Body of pancreas (tissue), 4 donors: ENCODE data around the gene TENM4. TPM values are rescaled to one million over a fixed set of nuclear protein-coding genes. Genes with fewer than 3 reads are reported as not detected.
"Not testable (repeated sequence)": the region's sequence is repeated elsewhere in the genome, so short reads cannot be mapped to it uniquely, and the experiment has no call there.

Experiments
- ATAC-seq: fragments of 150-250 bp; one replicate; pipeline ENCODE4 v1.9.1; 2016
- DNase-seq, 4 donors: peaks; one replicate each; pipeline ENCODE4 v3.0.0-alpha.2; 2019
- H3K27ac ChIP-seq, 4 donors: fragments of 200-600 bp; sonication (generic); 1 replicate in 3 of 4; 2 replicates in 1 of 4; pipeline versions ENCODE4 v1.5.1 to v1.6.1; 2016 to 2019; ENCODE audit warnings: mild to moderate bottlenecking in 1 of 4, mixed read lengths in 1 of 4, moderate library complexity in 1 of 4
- H3K27me3 ChIP-seq, 2 donors: fragments of 200-600 bp; sonication (generic); one replicate each; pipeline ENCODE4 v1.6.0; 2016; ENCODE audit warnings: mild to moderate bottlenecking in 1 of 2
- H3K36me3 ChIP-seq, 2 donors: fragments of 200-600 bp; sonication (generic); replicated peaks in 1 of 2; 2 replicates each; pipeline ENCODE4 v1.5.1; 2016; ENCODE audit warnings: low read depth in 2 of 2; ENCODE audit not compliant: insufficient read depth in 1 of 2
- H3K4me1 ChIP-seq: fragments of 200-600 bp; sonication (generic); one replicate; pipeline ENCODE4 v1.6.0; 2016
- H3K4me3 ChIP-seq, 2 donors: fragments of 200-600 bp; sonication (generic); 1 replicate in 1 of 2; 2 replicates in 1 of 2; pipeline ENCODE4 v1.5.1; 2016 to 2019
- H3K9me3 ChIP-seq, 3 donors: fragments of 200-600 bp; sonication (generic); 1 replicate in 2 of 3; 2 replicates in 1 of 3; pipeline ENCODE4 v1.5.1; 2016
- CTCF ChIP-seq, 7 experiments: fragments of 450-650 bp in 4 of 7; fragments of 200-600 bp in 3 of 7; sonication (generic) in 3 of 7; IDR thresholded peaks; one replicate each; pipeline ENCODE4 v1.5.1; 2016 to 2019; ENCODE audit warnings: antibody characterized with exemption in 7 of 7
- POLR2A ChIP-seq, 3 donors: fragments of 450-650 bp; IDR thresholded peaks; one replicate each; pipeline ENCODE4 v1.6.1; 2016; ENCODE audit warnings: antibody characterized with exemption in 3 of 3, mild to moderate bottlenecking in 2 of 3
- WGBS, 2 donors: methylation state at CpG; one replicate each; pipeline ENCODE4 v1.1.5; 2017; 5-methylcytosine and 5-hydroxymethylcytosine counted together
- intact Hi-C: fragments of 100-400 bp; cut with DNase I; formaldehyde crosslinking; loops from one replicate; pipeline ENCODE4 v1.15.1; 2023
- total RNA-seq, 2 donors: library from RNA; depleted of rRNA; stranded (reverse); fragments of >200 nt; gene quantifications; one replicate each; pipeline ENCODE4 v1.1.0, GENCODE V29; 2016

Gene TENM4
- total RNA-seq, 2 donors from 2014 or later = 0.78 to 6.6 TPM

DNA sequence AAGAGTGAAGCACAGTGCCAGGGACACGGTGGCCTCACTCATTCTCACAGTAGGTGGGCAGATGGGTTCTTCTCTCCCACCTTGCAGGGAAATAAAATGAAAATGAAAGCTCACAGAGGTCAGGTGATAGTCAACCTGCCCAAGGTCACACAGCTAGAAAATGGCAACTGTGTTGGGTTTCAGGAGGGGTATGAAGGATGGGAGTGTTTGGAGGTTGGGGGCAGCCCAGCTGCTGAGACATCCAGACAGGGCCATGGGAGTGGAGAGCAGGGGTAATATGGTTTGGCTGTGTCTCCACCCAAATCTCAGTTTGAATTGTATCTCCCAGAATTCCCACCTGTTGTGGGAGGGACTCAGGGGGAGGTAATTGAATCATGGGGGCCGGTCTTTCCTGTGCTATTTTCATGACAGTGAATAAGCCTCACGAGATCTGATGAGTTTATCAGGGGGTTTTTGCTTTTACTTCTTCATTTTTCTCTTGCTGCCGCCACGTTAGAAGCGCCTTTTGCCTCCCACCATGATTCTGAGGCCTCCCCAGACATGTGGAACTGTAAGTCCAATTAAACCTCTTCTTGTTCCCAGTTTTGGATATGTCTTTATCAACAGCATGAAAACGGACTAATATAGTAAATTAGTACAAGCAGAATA is 247.0 kb downstream of the TENM4 start:
- H3K27me3 ChIP-seq = no peaks in the 10 kb centered on the region
- intact Hi-C loops = no loop called here
- TF ChIP-seq POLR2A (IDR thresholded peaks at IDR 0.05) (no peak), CTCF (IDR thresholded peaks at IDR 0.05) (no peak)
- H3K4me3 ChIP-seq = no peak overlapping the region
- DNase-seq = no peak
- no peak for ATAC-seq
- H3K9me3 ChIP-seq = no peaks in the 10 kb centered on the region
- no peak overlapping the region for H3K27ac ChIP-seq
- 84 to 86% methylated on average over 7 of the region's 7 CpGs for WGBS, 2 donors
- no peaks in the 10 kb centered on the region for H3K36me3 ChIP-seq
- H3K4me1 ChIP-seq = peaks cover 10% of the 10 kb centered on the region

DNA sequence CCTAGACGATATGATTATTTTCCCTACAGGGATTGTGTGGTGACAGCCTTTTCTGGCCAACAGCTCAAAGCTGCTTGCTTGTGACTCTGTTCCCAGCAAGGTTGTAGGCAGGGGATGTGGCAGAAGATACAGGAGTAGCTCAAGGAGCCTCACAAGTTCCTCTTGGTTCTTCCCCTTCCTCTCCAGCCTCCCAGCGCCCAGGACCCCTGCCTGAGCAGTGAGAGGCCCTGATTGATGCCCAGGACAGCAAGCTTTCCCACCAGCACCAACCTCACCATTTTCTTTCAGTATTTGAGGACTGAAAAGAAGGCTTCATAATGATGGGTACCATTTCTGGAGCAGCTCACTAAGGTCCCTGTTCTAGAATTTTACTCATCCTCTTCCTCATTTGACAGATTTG is 248.0 kb downstream of the TENM4 start:
- Histone ChIP-seq H3K36me3 (no peaks in the 10 kb centered on the region), H3K4me3 (no peak overlapping the region), H3K27me3 (no peaks in the 10 kb centered on the region), H3K9me3 (no peaks in the 10 kb centered on the region), H3K27ac (no peak overlapping the region), H3K4me1 (peaks cover 10% of the 10 kb centered on the region)
- intact Hi-C loops = no loop called here
- TF ChIP-seq POLR2A (IDR thresholded peaks at IDR 0.05) (no peak), CTCF (IDR thresholded peaks at IDR 0.05) (no peak)
- no peak for ATAC-seq
- DNase-seq = no peak
- WGBS, 2 donors = 56 to 75% methylated on average over 2 of the region's 2 CpGs

- H3K36me3 ChIP-seq, H3K27me3 ChIP-seq, DNase-seq, intact Hi-C loops, H3K4me3 ChIP-seq, ATAC-seq, H3K4me1 ChIP-seq, H3K9me3 ChIP-seq, H3K27ac ChIP-seq: not testable (repeated sequence)
- 90% methylated on average over 17 of the region's 29 CpGs; no CpG with 5 or more reads in 1 of the 2 donors for WGBS, 2 donors
Observed at GRCh38 chr11:79191716-79192115, 249.1 kb downstream of the TENM4 start.

DNA sequence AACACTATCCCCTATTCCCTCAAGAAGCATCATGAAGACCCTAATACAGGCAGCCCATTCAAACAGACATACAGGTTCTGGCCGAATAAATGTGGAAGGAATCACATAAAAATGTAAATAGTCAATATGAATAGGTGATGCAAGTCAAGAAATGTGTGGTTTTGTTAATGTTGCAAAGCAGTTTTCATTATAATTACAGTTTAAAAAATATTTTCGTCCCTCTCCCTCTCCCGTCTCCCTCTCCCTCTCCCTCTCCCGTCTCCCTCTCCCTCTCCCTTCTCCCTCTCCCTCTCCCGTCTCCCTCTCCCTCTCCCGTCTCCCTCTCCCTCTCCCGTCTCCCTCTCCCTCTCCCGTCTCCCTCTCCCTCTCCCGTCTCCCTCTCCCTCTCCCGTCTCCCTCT is 250.3 kb downstream of the TENM4 start:
- H3K27ac ChIP-seq, H3K27me3 ChIP-seq, DNase-seq, H3K9me3 ChIP-seq, H3K36me3 ChIP-seq, intact Hi-C loops, H3K4me1 ChIP-seq, H3K4me3 ChIP-seq, ATAC-seq: not testable (repeated sequence)
- 78 to 96% methylated on average over 4 to 9 of the region's 10 CpGs for WGBS, 2 donors

DNA sequence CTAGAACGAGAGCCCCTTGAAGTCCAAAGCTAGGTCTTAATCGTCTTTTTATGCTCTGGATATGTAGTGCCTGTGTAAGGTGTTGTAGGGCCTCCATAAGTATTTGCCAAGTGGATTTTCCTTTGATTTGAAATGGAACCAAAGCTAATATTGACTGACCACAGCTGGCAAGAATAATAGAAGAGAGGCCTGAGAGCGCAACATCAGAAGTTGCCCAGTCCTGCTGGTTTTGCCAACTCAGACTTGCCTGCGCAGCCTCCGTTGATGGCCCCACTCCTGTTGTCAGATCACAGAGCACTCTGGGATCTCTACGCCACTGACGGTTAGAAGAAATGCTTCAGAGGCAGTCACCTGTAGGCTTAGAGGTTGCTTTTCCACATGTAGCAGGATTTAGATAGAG is 251.2 kb downstream of the TENM4 start:
- DNase-seq (peak; percentile 46 to 75 (median 70)), ATAC-seq (peak; percentile 53)
- H3K36me3 ChIP-seq = no peaks in the 10 kb centered on the region
- peaks cover 10% of the 10 kb centered on the region for H3K4me1 ChIP-seq
- TF ChIP-seq CTCF (IDR thresholded peaks at IDR 0.05) (no peak), POLR2A (IDR thresholded peaks at IDR 0.05) (no peak)
- 38 to 44% methylated on average over 7 of the region's 7 CpGs for WGBS, 2 donors
- H3K27ac ChIP-seq = no peak overlapping the region
- no peaks in the 10 kb centered on the region for H3K9me3 ChIP-seq
- intact Hi-C loops = no loop called here
- H3K4me3 ChIP-seq = no peak overlapping the region
- H3K27me3 ChIP-seq = no peaks in the 10 kb centered on the region

GRCh38 chr11:79189055-79189454 is 251.8 kb downstream of the TENM4 start:
- no peak for ATAC-seq
- 52 to 70% methylated on average over 2 of the region's 2 CpGs for WGBS, 2 donors

More at GRCh38 chr11:79189055-79189454, 251.8 kb downstream of the TENM4 start:
- H3K36me3 ChIP-seq = no peaks in the 10 kb centered on the region
- no peak overlapping the region for H3K27ac ChIP-seq
- intact Hi-C loops = no loop called here
- no peak overlapping the region for H3K4me3 ChIP-seq
- no peaks in the 10 kb centered on the region for H3K27me3 ChIP-seq
- H3K9me3 ChIP-seq = no peaks in the 10 kb centered on the region
- no peak for TF ChIP-seq CTCF (IDR thresholded peaks at IDR 0.05)
- TF ChIP-seq POLR2A (IDR thresholded peaks at IDR 0.05) = no peak
- H3K4me1 ChIP-seq = peaks cover 10% of the 10 kb centered on the region
- DNase-seq = no peak
